ENCODE results near the gene YIF1B. TPM values are rescaled to one million over a fixed set of nuclear protein-coding genes. Genes with fewer than 3 reads are reported as not detected.

The YIF1B gene
- total and polyA plus RNA-seq, 2 donors (not counting 3 experiments of a cell fraction or from before 2014, with no cell fraction given) = 85.8 to 249 TPM

GRCh38 chr19:38310986-38311385 is 4.8 kb downstream of the YIF1B start:
- DNase-seq (ENCODE audit: low read depth, low spot score) = no peak
- intact Hi-C loops (cut with micrococcal nuclease) = no loop called here
- H3K9me1 ChIP-seq (replicated peaks; ENCODE audit: control insufficient read depth, extremely low read depth, insufficient read depth, low read length) = no peaks in the 10 kb centered on the region
- peaks cover 12% of the 10 kb centered on the region for H3K79me2 ChIP-seq (ENCODE audit: control insufficient read depth, insufficient read depth, low read length)
- H3K4me2 ChIP-seq (ENCODE audit: insufficient read depth, low read length) = no peak overlapping the region
- FAIRE-seq = no peak
- dilution Hi-C loops (cut with MboI; ENCODE audit: extremely low pct_ligation_motif_present, low sequenced_read_pairs) = no loop called here
- BruUV-seq (replicated peaks) = no TSS peak
- H4K20me1 ChIP-seq (replicated peaks; ENCODE audit: control insufficient read depth, extremely low read depth, insufficient read depth, low read length) = no peaks in the 10 kb centered on the region
- CTCF ChIA-PET = interaction anchor here (0.8 to 1.9 kb wide), 2 partner anchors 59 to 409 kb away, joined by 3 to 4 read pairs; no protein-coding TSS in a partner anchor
- no peak for TF ChIP-seq CTCF (IDR thresholded peaks at IDR 0.05; ENCODE audit: extremely low read depth in 1 of 2, insufficient read depth in 1 of 2, low read depth in 1 of 2, low read length in 2 of 2)
- no peak for TF ChIP-seq JUN (IDR thresholded peaks at IDR 0.05; ENCODE audit: borderline replicate concordance, insufficient read depth, insufficient read length, low read depth)
- TF ChIP-seq MYC (IDR thresholded peaks at IDR 0.05; ENCODE audit: low read depth, low read length) = no peak
- no peak for TF ChIP-seq POLR2A (IDR thresholded peaks at IDR 0.05; ENCODE audit: low read depth, low read length)
- no peak for TF ChIP-seq MAX (IDR thresholded peaks at IDR 0.05; ENCODE audit: insufficient read depth, insufficient read length)
- no peak for TF ChIP-seq EZH2 (IDR thresholded peaks at IDR 0.05; ENCODE audit: borderline replicate concordance, low read depth, low read length, severe bottlenecking)
- TF ChIP-seq POLR2AphosphoS5 (IDR thresholded peaks at IDR 0.05; ENCODE audit: insufficient read depth, low read depth, low read length) = no peak
- TF ChIP-seq GATA2 (IDR thresholded peaks at IDR 0.05; ENCODE audit: insufficient read depth, insufficient read length, low read depth, low read length) = no peak
- TF ChIP-seq FOS (IDR thresholded peaks at IDR 0.05; ENCODE audit: borderline replicate concordance, insufficient read depth, low read length) = no peak
- H3K4me3 ChIP-seq (replicated peaks in 1 of 3; ENCODE audit: insufficient read depth in 1 of 3, low read depth in 1 of 3, low read length in 3 of 3) = no peak overlapping the region
- H2AFZ ChIP-seq (ENCODE audit: low read depth, low read length) = no peak overlapping the region
- POLR2A ChIA-PET = no interaction called here
- H3K36me3 ChIP-seq (ENCODE audit: control insufficient read depth in 2 of 2, extremely low read depth in 1 of 2, insufficient read depth in 2 of 2, low read length in 2 of 2) = peaks cover 0 to 10% of the 10 kb centered on the region in 2 experiments
- H3K9me3 ChIP-seq (replicated peaks; ENCODE audit: control insufficient read depth, insufficient read depth, low read length) = no peaks in the 10 kb centered on the region
- H3K27ac ChIP-seq (ENCODE audit: insufficient read depth, low read depth, low read length) = no peak overlapping the region
- H3K4me1 ChIP-seq (ENCODE audit: control insufficient read depth, extremely low read depth, insufficient read depth, low read length) = peaks cover 5% of the 10 kb centered on the region
- H3K9ac ChIP-seq (replicated peaks; ENCODE audit: extremely low read depth, insufficient read depth, low read length) = no peak overlapping the region
- no peaks in the 10 kb centered on the region for H3K27me3 ChIP-seq (ENCODE audit: control insufficient read depth in 2 of 2, insufficient read depth in 2 of 2, low read length in 2 of 2)
